HPDE6-E6E7 (cell line): ENCODE data around the gene LAMA1.

Experiments
- DNase-seq: peaks from one replicate; pipeline ENCODE4 v3.0.0; 2011; ENCODE audit warnings: missing footprints; ENCODE audit errors: extremely low spot score

The LAMA1 gene

GRCh38 chr18:7105268-7105667 lies 12.3 kb downstream of the LAMA1 start:
- no peak for DNase-seq

- no peak for DNase-seq
Observed at GRCh38 chr18:7104649-7105048, 12.9 kb downstream of the LAMA1 start.

GRCh38 chr18:7102131-7102530 lies 15.5 kb downstream of the LAMA1 start:
- DNase-seq = no peak

- no peak for DNase-seq
Observed at GRCh38 chr18:7096838-7097237, 20.8 kb downstream of the LAMA1 start.

- DNase-seq = no peak
Observed at GRCh38 chr18:7094427-7094826, 23.2 kb downstream of the LAMA1 start.

- no peak for DNase-seq
Observed at GRCh38 chr18:7090771-7091170, 26.8 kb downstream of the LAMA1 start.

- DNase-seq = no peak
Observed at GRCh38 chr18:7089369-7089768, 28.2 kb downstream of the LAMA1 start.

- no peak for DNase-seq
Observed at GRCh38 chr18:7084080-7085065, 33.2 kb downstream of the LAMA1 start.

- DNase-seq = no peak
Observed at GRCh38 chr18:7082671-7083070, 34.9 kb downstream of the LAMA1 start.

- no peak for DNase-seq
Observed at GRCh38 chr18:7079231-7079630, 38.4 kb downstream of the LAMA1 start.

- no peak for DNase-seq
Observed at GRCh38 chr18:7072593-7072992, 45.0 kb downstream of the LAMA1 start.

- DNase-seq = no peak
Observed at GRCh38 chr18:7071600-7071999, 46.0 kb downstream of the LAMA1 start.

GRCh38 chr18:7070466-7070865 lies 47.1 kb downstream of the LAMA1 start:
- no peak for DNase-seq

GRCh38 chr18:7068871-7069590 lies 48.6 kb downstream of the LAMA1 start:
- no peak for DNase-seq

- DNase-seq = no peak
Observed at GRCh38 chr18:7066965-7067555, 50.5 kb downstream of the LAMA1 start.

GRCh38 chr18:7065736-7066135 lies 51.9 kb downstream of the LAMA1 start:
- no peak for DNase-seq

GRCh38 chr18:7064346-7064745 lies 53.3 kb downstream of the LAMA1 start:
- no peak for DNase-seq

GRCh38 chr18:7062811-7063210 lies 54.8 kb downstream of the LAMA1 start:
- DNase-seq = no peak

- no peak for DNase-seq
Observed at GRCh38 chr18:7062236-7062635, 55.4 kb downstream of the LAMA1 start.

- no peak for DNase-seq
Observed at GRCh38 chr18:7059276-7059675, 58.3 kb downstream of the LAMA1 start.

GRCh38 chr18:7056026-7056425 lies 61.6 kb downstream of the LAMA1 start:
- DNase-seq = no peak

GRCh38 chr18:7049951-7050350 lies 67.6 kb downstream of the LAMA1 start:
- no peak for DNase-seq

- DNase-seq = no peak
Observed at GRCh38 chr18:7048081-7048480, 69.5 kb downstream of the LAMA1 start.
